Measurements from ENCODE around the gene ADAMTS6.
A peak's percentile ranks its signal among the peaks of the same experiment; 100 is the strongest.

Gene ADAMTS6

GRCh38 chr5:65113771-65114170, 367.9 kb downstream of the ADAMTS6 start (continued):
- TF ChIP-seq ZNF704 (tag by site-specific recombination; IDR thresholded peaks at IDR 0.05) (no peak), ZBTB21 (tag by site-specific recombination; IDR thresholded peaks at IDR 0.05) (no peak), PRDM4 (tag by site-specific recombination; IDR thresholded peaks at IDR 0.05) (no peak), ZNF792 (tag by site-specific recombination; IDR thresholded peaks at IDR 0.05) (no peak), ZNF223 (tag by site-specific recombination; IDR thresholded peaks at IDR 0.05) (no peak)

GRCh38 chr5:65111961-65112658, 369.6 kb downstream of the ADAMTS6 start:
- CTCF ChIA-PET: interaction anchor here (0.6 to 1.8 kb wide), 2 partner anchors 11 to 270 kb away, joined by 3 to 5 read pairs; no protein-coding TSS in a partner anchor
- Histone ChIP-seq H3K27ac (ENCODE audit: extremely low read depth, low read depth, low read length) (no peak overlapping the region), H3K4me3 (ENCODE audit: low read depth, low read length) (no peak overlapping the region), H3K9me3 (ENCODE audit: control insufficient read depth, insufficient read depth, low read depth, low read length) (no peaks in the 10 kb centered on the region), H3K4me1 (ENCODE audit: control insufficient read depth, insufficient read depth, low read length) (no peaks in the 10 kb centered on the region), H3K36me3 (ENCODE audit: control insufficient read depth in 2 of 2, insufficient read depth in 1 of 2, low read length in 2 of 2) (no peaks in the 10 kb centered on the region)
- POLR2A ChIA-PET: no interaction called here
- TF ChIP-seq ZNF544 (tag by site-specific recombination; IDR thresholded peaks at IDR 0.05) (no peak), ZSCAN4 (tag by site-specific recombination; IDR thresholded peaks at IDR 0.05) (no peak), ZNF837 (tag by site-specific recombination; IDR thresholded peaks at IDR 0.05) (no peak), ZNF184 (tag by site-specific recombination; IDR thresholded peaks at IDR 0.05) (no peak)

- ChIA-PET CTCF (no interaction called here), POLR2A (no interaction called here)
- Histone ChIP-seq H3K4me1 (ENCODE audit: control insufficient read depth, insufficient read depth, low read length) (no peaks in the 10 kb centered on the region; the same call in 1 of the 2 replicates), H3K9me3 (ENCODE audit: control insufficient read depth, insufficient read depth, low read depth, low read length) (no peaks in the 10 kb centered on the region), H3K4me3 (ENCODE audit: low read depth, low read length) (no peak overlapping the region), H3K27ac (ENCODE audit: extremely low read depth, low read depth, low read length) (no peak overlapping the region), H3K36me3 (ENCODE audit: control insufficient read depth in 2 of 2, insufficient read depth in 1 of 2, low read length in 2 of 2) (no peaks in the 10 kb centered on the region)
- TF ChIP-seq ZNF37A (tag by site-specific recombination; IDR thresholded peaks at IDR 0.05) (no peak), ZNF140 (tag by site-specific recombination; IDR thresholded peaks at IDR 0.05) (peak; percentile 64; the same call in 1 of the 2 replicates)
Observed at GRCh38 chr5:65108786-65109743, 372.7 kb downstream of the ADAMTS6 start.

GRCh38 chr5:65105301-65105700, 376.4 kb downstream of the ADAMTS6 start:
- no peaks in the 10 kb centered on the region for H3K9me3 ChIP-seq (ENCODE audit: control insufficient read depth, insufficient read depth, low read depth, low read length)
- no peak overlapping the region for H3K27ac ChIP-seq (ENCODE audit: extremely low read depth, low read depth, low read length)
- H3K4me1 ChIP-seq (ENCODE audit: control insufficient read depth, insufficient read depth, low read length): peaks cover 4% of the 10 kb centered on the region
- CTCF ChIA-PET: interaction anchor here (1.2 to 1.6 kb wide), 2 partner anchors 14 to 294 kb away, joined by 3 to 4 read pairs; no protein-coding TSS in a partner anchor
- POLR2A ChIA-PET: no interaction called here
- no peak overlapping the region for H3K4me3 ChIP-seq (ENCODE audit: low read depth, low read length)
- H3K36me3 ChIP-seq (ENCODE audit: control insufficient read depth in 2 of 2, insufficient read depth in 1 of 2, low read length in 2 of 2): no peaks in the 10 kb centered on the region
- no peak for TF ChIP-seq ZSCAN23 (tag by site-specific recombination; IDR thresholded peaks at IDR 0.05)
- no peak for TF ChIP-seq ZBTB21 (tag by site-specific recombination; IDR thresholded peaks at IDR 0.05)
- TF ChIP-seq ZNF654 (tag by site-specific recombination; IDR thresholded peaks at IDR 0.05; ENCODE audit: low read depth): no peak
- TF ChIP-seq ZNF571 (tag by site-specific recombination; IDR thresholded peaks at IDR 0.05): no peak
- TF ChIP-seq FEZF1 (tag by site-specific recombination; IDR thresholded peaks at IDR 0.05): no peak
- TF ChIP-seq ZNF2 (tag by site-specific recombination; IDR thresholded peaks at IDR 0.05): no peak
- TF ChIP-seq ZNF24 (tag by site-specific recombination; IDR thresholded peaks at IDR 0.05): no peak
- TF ChIP-seq ZNF157 (tag by site-specific recombination; IDR thresholded peaks at IDR 0.05): no peak
- no peak for TF ChIP-seq ZNF530 (tag by site-specific recombination; IDR thresholded peaks at IDR 0.05; ENCODE audit: low read depth)
- no peak for TF ChIP-seq ZNF610 (tag by site-specific recombination; IDR thresholded peaks at IDR 0.05; ENCODE audit: borderline replicate concordance)
- no peak for TF ChIP-seq ZNF221 (tag by site-specific recombination; IDR thresholded peaks at IDR 0.05; ENCODE audit: borderline replicate concordance)
- no peak for TF ChIP-seq BCL11B (tag by site-specific recombination; IDR thresholded peaks at IDR 0.05; ENCODE audit: low read depth)
- TF ChIP-seq ZNF549 (tag by site-specific recombination; IDR thresholded peaks at IDR 0.05): no peak
- no peak for TF ChIP-seq ZNF211 (tag by site-specific recombination; IDR thresholded peaks at IDR 0.05; ENCODE audit: low read depth)
- no peak for TF ChIP-seq ZNF843 (tag by site-specific recombination; IDR thresholded peaks at IDR 0.05)

All from HEK293 (cell line).